Loucy (cell line): Measurements from ENCODE around the gene ZNF207.
A peak's percentile ranks its signal among the peaks of the same experiment; 100 is the strongest.

ENCODE experiments used
- CTCF ChIP-seq: fragments of 200-600 bp; sonication (generic); conservative IDR thresholded peaks from 2 replicates; pipeline ENCODE4 v1.5.1; 2014; ENCODE audit warnings: mild to moderate bottlenecking, antibody characterized with exemption, low read length
- EZH2phosphoT487 ChIP-seq: fragments of 200-600 bp; IDR thresholded peaks from 2 replicates; pipeline ENCODE4 v1.6.1; 2018; ENCODE audit warnings: antibody characterized with exemption, mild to moderate bottlenecking, moderate library complexity, borderline replicate concordance

- peak; percentile 91 for TF ChIP-seq CTCF
- no peak for TF ChIP-seq EZH2phosphoT487
Observed at GRCh38 chr17:32319548-32319905, 30.4 kb upstream of the ZNF207 start.
